Vagina (tissue), 2 donors: ENCODE results near the gene FNDC7.

Experiments
- POLR2AphosphoS5 ChIP-seq, 2 donors: sonication (generic); formaldehyde crosslinking; IDR thresholded peaks; one replicate each; pipeline ENCODE4 v1.9.0; 2017; ENCODE audit warnings: antibody characterized with exemption in 2 of 2, mild to moderate bottlenecking in 2 of 2, low read depth in 1 of 2; ENCODE audit not compliant: insufficient read depth in 1 of 2
- TF ChIP-seq, protein P1 (sequence below), 3 experiments: fragments of 450-650 bp in 2 of 3; fragments of 200-600 bp in 1 of 3; sonication (generic) in 1 of 3; IDR thresholded peaks; one replicate each; pipeline ENCODE4 v1.5.1; 2017 to 2019; ENCODE audit warnings: antibody characterized with exemption in 3 of 3, mild to moderate bottlenecking in 2 of 3, moderate library complexity in 2 of 3

DNA sequence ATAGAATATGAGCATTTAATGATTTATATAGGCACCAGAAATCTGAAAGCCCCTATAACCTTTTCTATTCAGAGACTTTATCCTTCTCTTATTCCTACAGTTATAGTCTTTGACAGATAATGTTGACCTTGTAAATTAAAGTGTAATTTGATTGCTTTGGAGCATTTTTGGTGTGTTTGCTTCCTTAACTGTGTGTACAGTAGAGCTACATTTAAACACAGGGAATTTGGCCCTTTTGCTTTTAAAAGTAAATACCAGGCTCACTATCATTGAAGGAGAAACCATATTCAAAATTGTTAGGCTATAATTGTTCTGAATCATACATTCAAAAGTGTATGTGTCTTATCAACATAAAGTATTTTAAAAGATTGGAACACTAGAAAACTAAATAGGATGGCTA lies 66.7 kb downstream of the FNDC7 start:
- no peak for TF ChIP-seq POLR2AphosphoS5 (IDR thresholded peaks at IDR 0.05; ENCODE audit: insufficient read depth in 1 of 2, low read depth in 1 of 2)
- TF ChIP-seq, protein P1, sequence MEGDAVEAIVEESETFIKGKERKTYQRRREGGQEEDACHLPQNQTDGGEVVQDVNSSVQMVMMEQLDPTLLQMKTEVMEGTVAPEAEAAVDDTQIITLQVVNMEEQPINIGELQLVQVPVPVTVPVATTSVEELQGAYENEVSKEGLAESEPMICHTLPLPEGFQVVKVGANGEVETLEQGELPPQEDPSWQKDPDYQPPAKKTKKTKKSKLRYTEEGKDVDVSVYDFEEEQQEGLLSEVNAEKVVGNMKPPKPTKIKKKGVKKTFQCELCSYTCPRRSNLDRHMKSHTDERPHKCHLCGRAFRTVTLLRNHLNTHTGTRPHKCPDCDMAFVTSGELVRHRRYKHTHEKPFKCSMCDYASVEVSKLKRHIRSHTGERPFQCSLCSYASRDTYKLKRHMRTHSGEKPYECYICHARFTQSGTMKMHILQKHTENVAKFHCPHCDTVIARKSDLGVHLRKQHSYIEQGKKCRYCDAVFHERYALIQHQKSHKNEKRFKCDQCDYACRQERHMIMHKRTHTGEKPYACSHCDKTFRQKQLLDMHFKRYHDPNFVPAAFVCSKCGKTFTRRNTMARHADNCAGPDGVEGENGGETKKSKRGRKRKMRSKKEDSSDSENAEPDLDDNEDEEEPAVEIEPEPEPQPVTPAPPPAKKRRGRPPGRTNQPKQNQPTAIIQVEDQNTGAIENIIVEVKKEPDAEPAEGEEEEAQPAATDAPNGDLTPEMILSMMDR (IDR thresholded peaks at IDR 0.05) = no peak
